ENCODE results near the gene AGPAT3. TPM values are rescaled to one million over a fixed set of nuclear protein-coding genes. Genes with fewer than 3 reads are reported as not detected.

AGPAT3 gene
- total RNA-seq, 2 experiments from 2014 or later = 71.4 to 82.4 TPM

- Mint-ChIP-seq H3K27ac (peak overlapping the region; percentile 13), H3K4me3 (no peak overlapping the region), H3K27me3 (no peaks in the 10 kb centered on the region), H3K36me3 (peaks cover 11% of the 10 kb centered on the region), H3K9me3 (no peaks in the 10 kb centered on the region), H3K4me1 (ENCODE audit: low read depth) (peaks cover 64% of the 10 kb centered on the region)
- CTCF ChIA-PET = no interaction called here
- DNase-seq = peak; percentile 48
- POLR2A ChIA-PET = no interaction called here
- intact Hi-C loops (cut with micrococcal nuclease) = loop anchor here (5.0 kb wide), 1 partner anchor 41 kb away; no protein-coding TSS in a partner anchor
These were observed 16.3 kb downstream of the AGPAT3 start for GRCh38 chr21:43881283-43881682.

- intact Hi-C loops (cut with micrococcal nuclease) = loop anchor here (5.0 kb wide), 1 partner anchor 40 kb away; no protein-coding TSS in a partner anchor
- CTCF ChIA-PET = no interaction called here
- Mint-ChIP-seq H3K4me3 (no peak overlapping the region), H3K36me3 (peaks cover 11% of the 10 kb centered on the region), H3K27ac (no peak overlapping the region), H3K4me1 (ENCODE audit: low read depth) (peaks cover 68% of the 10 kb centered on the region), H3K27me3 (no peaks in the 10 kb centered on the region), H3K9me3 (no peaks in the 10 kb centered on the region)
- POLR2A ChIA-PET = no interaction called here
- no peak for DNase-seq
These were observed 16.9 kb downstream of the AGPAT3 start for GRCh38 chr21:43881935-43882334.

GRCh38 chr21:43882952-43883545 lies 18.0 kb downstream of the AGPAT3 start:
- H3K4me3 Mint-ChIP-seq = no peak overlapping the region
- H3K36me3 Mint-ChIP-seq = peaks cover 13% of the 10 kb centered on the region
- ChIA-PET CTCF (no interaction called here), POLR2A (no interaction called here)
- intact Hi-C loops (cut with micrococcal nuclease) = loop anchor here (5.0 kb wide), 1 partner anchor 39 kb away; no protein-coding TSS in a partner anchor
- no peak overlapping the region for H3K27ac Mint-ChIP-seq
- H3K9me3 Mint-ChIP-seq = no peaks in the 10 kb centered on the region
- H3K27me3 Mint-ChIP-seq = no peaks in the 10 kb centered on the region
- peaks cover 70% of the 10 kb centered on the region for H3K4me1 Mint-ChIP-seq (ENCODE audit: low read depth)
- DNase-seq = no peak

GRCh38 chr21:43884012-43884860 lies 19.2 kb downstream of the AGPAT3 start:
- intact Hi-C loops (cut with micrococcal nuclease) = loop anchor here (2.0 to 5.0 kb wide), 2 partner anchors 17 to 38 kb away; no protein-coding TSS in a partner anchor
- ChIA-PET POLR2A (interaction anchor here (1.2 to 1.5 kb wide), 2 partner anchors 9 to 17 kb away, joined by 4 to 6 read pairs; no protein-coding TSS in a partner anchor), CTCF (interaction anchor here (1.7 kb wide), 1 partner anchor 9 kb away, joined by 10 read pairs; no protein-coding TSS in a partner anchor)
- peak; percentile 52 for DNase-seq
- Mint-ChIP-seq H3K27ac (peak overlapping the region; percentile 23), H3K4me1 (ENCODE audit: low read depth) (peaks cover 74% of the 10 kb centered on the region), H3K4me3 (no peak overlapping the region), H3K9me3 (no peaks in the 10 kb centered on the region), H3K36me3 (peaks cover 8% of the 10 kb centered on the region), H3K27me3 (no peaks in the 10 kb centered on the region)

- Mint-ChIP-seq H3K4me3 (no peak overlapping the region), H3K9me3 (no peaks in the 10 kb centered on the region), H3K36me3 (peaks cover 8% of the 10 kb centered on the region), H3K4me1 (ENCODE audit: low read depth) (peaks cover 74% of the 10 kb centered on the region), H3K27me3 (no peaks in the 10 kb centered on the region), H3K27ac (no peak overlapping the region)
- intact Hi-C loops (cut with micrococcal nuclease) = loop anchor here (2.0 to 5.0 kb wide), 2 partner anchors 18 to 37 kb away; no protein-coding TSS in a partner anchor
- POLR2A ChIA-PET = interaction anchor here (1.2 to 1.5 kb wide), 3 partner anchors 9 to 17 kb away, joined by 3 to 6 read pairs (median 4); no protein-coding TSS in a partner anchor
- CTCF ChIA-PET = interaction anchor here (1.7 kb wide), 1 partner anchor 8 kb away, joined by 10 read pairs; no protein-coding TSS in a partner anchor
- DNase-seq = no peak
These were observed 19.9 kb downstream of the AGPAT3 start for GRCh38 chr21:43884861-43885417.

- POLR2A ChIA-PET = interaction anchor here (1.2 kb wide), 1 partner anchor 13 kb away, joined by 3 read pairs; no protein-coding TSS in a partner anchor
- H3K4me1 Mint-ChIP-seq (ENCODE audit: low read depth) = peaks cover 68% of the 10 kb centered on the region
- CTCF ChIA-PET = no interaction called here
These were observed 20.7 kb downstream of the AGPAT3 start for GRCh38 chr21:43885721-43886120.

GRCh38 chr21:43886565-43886964 lies 21.5 kb downstream of the AGPAT3 start:
- peaks cover 14% of the 10 kb centered on the region for H3K36me3 Mint-ChIP-seq
- no peak overlapping the region for H3K4me3 Mint-ChIP-seq
- ChIA-PET POLR2A (no interaction called here), CTCF (interaction anchor here (0.8 kb wide), 1 partner anchor 76 kb away, joined by 4 read pairs; no protein-coding TSS in a partner anchor)
- no peaks in the 10 kb centered on the region for H3K27me3 Mint-ChIP-seq
- no peak overlapping the region for H3K27ac Mint-ChIP-seq
- no peak for DNase-seq
- H3K9me3 Mint-ChIP-seq = no peaks in the 10 kb centered on the region
- H3K4me1 Mint-ChIP-seq (ENCODE audit: low read depth) = peaks cover 64% of the 10 kb centered on the region
- intact Hi-C loops (cut with micrococcal nuclease) = no loop called here

More at GRCh38 chr21:43885721-43886120, 20.7 kb downstream of the AGPAT3 start:
- Mint-ChIP-seq H3K9me3 (no peaks in the 10 kb centered on the region), H3K4me3 (no peak overlapping the region), H3K36me3 (peaks cover 11% of the 10 kb centered on the region), H3K27ac (no peak overlapping the region), H3K27me3 (no peaks in the 10 kb centered on the region)
- DNase-seq = no peak
- intact Hi-C loops (cut with micrococcal nuclease) = loop anchor here (2.0 kb wide), 1 partner anchor 19 kb away; no protein-coding TSS in a partner anchor

GRCh38 chr21:43889069-43889468 lies 24.0 kb downstream of the AGPAT3 start:
- Mint-ChIP-seq H3K4me1 (ENCODE audit: low read depth) (peaks cover 68% of the 10 kb centered on the region), H3K36me3 (peaks cover 19% of the 10 kb centered on the region), H3K9me3 (no peaks in the 10 kb centered on the region), H3K27me3 (no peaks in the 10 kb centered on the region), H3K4me3 (no peak overlapping the region), H3K27ac (no peak overlapping the region)
- ChIA-PET CTCF (no interaction called here), POLR2A (no interaction called here)
- DNase-seq = no peak
- intact Hi-C loops (cut with micrococcal nuclease) = no loop called here

- intact Hi-C loops (cut with micrococcal nuclease) = loop anchor here (5.0 kb wide), 1 partner anchor 33 kb away; no protein-coding TSS in a partner anchor
- Mint-ChIP-seq H3K4me1 (ENCODE audit: low read depth) (peaks cover 66% of the 10 kb centered on the region), H3K4me3 (no peak overlapping the region), H3K27ac (no peak overlapping the region), H3K27me3 (no peaks in the 10 kb centered on the region), H3K9me3 (no peaks in the 10 kb centered on the region), H3K36me3 (peaks cover 19% of the 10 kb centered on the region)
- DNase-seq = no peak
- ChIA-PET POLR2A (no interaction called here), CTCF (no interaction called here)
These were observed 25.0 kb downstream of the AGPAT3 start for GRCh38 chr21:43890042-43890441.

GRCh38 chr21:43892334-43892733 lies 27.3 kb downstream of the AGPAT3 start:
- peaks cover 14% of the 10 kb centered on the region for H3K36me3 Mint-ChIP-seq
- H3K4me1 Mint-ChIP-seq (ENCODE audit: low read depth) = peaks cover 53% of the 10 kb centered on the region
- H3K9me3 Mint-ChIP-seq = no peaks in the 10 kb centered on the region
- intact Hi-C loops (cut with micrococcal nuclease) = loop anchor here (5.0 kb wide), 1 partner anchor 35 kb away; no protein-coding TSS in a partner anchor
- ChIA-PET CTCF (interaction anchor here (0.6 to 2.9 kb wide), 4 partner anchors 8 to 48 kb away, joined by 3 to 10 read pairs (median 5); no protein-coding TSS in a partner anchor), POLR2A (interaction anchor here (1.4 to 2.3 kb wide), 3 partner anchors 18 to 26 kb away, joined by 3 to 9 read pairs (median 7); no protein-coding TSS in a partner anchor)
- H3K4me3 Mint-ChIP-seq = no peak overlapping the region
- no peak for DNase-seq
- H3K27ac Mint-ChIP-seq = peak overlapping the region; percentile 59
- no peaks in the 10 kb centered on the region for H3K27me3 Mint-ChIP-seq

GRCh38 chr21:43892984-43893535 lies 28.0 kb downstream of the AGPAT3 start:
- Mint-ChIP-seq H3K27me3 (no peaks in the 10 kb centered on the region), H3K4me1 (ENCODE audit: low read depth) (peaks cover 53% of the 10 kb centered on the region), H3K36me3 (peaks cover 16% of the 10 kb centered on the region), H3K4me3 (peak overlapping the region; percentile 42), H3K27ac (peak overlapping the region; percentile 71), H3K9me3 (no peaks in the 10 kb centered on the region)
- POLR2A ChIA-PET = interaction anchor here (1.1 to 2.3 kb wide), 6 partner anchors 9 to 38 kb away, joined by 3 to 9 read pairs (median 5); no protein-coding TSS in a partner anchor
- CTCF ChIA-PET = interaction anchor here (0.6 to 2.9 kb wide), 7 partner anchors 9 to 48 kb away, joined by 3 to 10 read pairs (median 3); no protein-coding TSS in a partner anchor
- peak; percentile 29 for DNase-seq
- intact Hi-C loops (cut with micrococcal nuclease) = loop anchor here (1.0 to 5.0 kb wide), 4 partner anchors 24 to 46 kb away; no protein-coding TSS in a partner anchor

Measured in activated CD4-positive, alpha-beta memory T cell treated with anti-CD3 and anti-CD28 coated beads for 36 hours (primary cell).